ENCODE measurements around the gene SIRT1.

GRCh38 chr10:67884842-67885670 lies 600 bp downstream of the SIRT1 start:
- TF ChIP-seq, protein P1, sequence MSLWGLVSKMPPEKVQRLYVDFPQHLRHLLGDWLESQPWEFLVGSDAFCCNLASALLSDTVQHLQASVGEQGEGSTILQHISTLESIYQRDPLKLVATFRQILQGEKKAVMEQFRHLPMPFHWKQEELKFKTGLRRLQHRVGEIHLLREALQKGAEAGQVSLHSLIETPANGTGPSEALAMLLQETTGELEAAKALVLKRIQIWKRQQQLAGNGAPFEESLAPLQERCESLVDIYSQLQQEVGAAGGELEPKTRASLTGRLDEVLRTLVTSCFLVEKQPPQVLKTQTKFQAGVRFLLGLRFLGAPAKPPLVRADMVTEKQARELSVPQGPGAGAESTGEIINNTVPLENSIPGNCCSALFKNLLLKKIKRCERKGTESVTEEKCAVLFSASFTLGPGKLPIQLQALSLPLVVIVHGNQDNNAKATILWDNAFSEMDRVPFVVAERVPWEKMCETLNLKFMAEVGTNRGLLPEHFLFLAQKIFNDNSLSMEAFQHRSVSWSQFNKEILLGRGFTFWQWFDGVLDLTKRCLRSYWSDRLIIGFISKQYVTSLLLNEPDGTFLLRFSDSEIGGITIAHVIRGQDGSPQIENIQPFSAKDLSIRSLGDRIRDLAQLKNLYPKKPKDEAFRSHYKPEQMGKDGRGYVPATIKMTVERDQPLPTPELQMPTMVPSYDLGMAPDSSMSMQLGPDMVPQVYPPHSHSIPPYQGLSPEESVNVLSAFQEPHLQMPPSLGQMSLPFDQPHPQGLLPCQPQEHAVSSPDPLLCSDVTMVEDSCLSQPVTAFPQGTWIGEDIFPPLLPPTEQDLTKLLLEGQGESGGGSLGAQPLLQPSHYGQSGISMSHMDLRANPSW (CRISPR knock-in tag; conservative IDR thresholded peaks at IDR 0.05; ENCODE audit: low read depth) = no peak
- TF ChIP-seq, protein P2, sequence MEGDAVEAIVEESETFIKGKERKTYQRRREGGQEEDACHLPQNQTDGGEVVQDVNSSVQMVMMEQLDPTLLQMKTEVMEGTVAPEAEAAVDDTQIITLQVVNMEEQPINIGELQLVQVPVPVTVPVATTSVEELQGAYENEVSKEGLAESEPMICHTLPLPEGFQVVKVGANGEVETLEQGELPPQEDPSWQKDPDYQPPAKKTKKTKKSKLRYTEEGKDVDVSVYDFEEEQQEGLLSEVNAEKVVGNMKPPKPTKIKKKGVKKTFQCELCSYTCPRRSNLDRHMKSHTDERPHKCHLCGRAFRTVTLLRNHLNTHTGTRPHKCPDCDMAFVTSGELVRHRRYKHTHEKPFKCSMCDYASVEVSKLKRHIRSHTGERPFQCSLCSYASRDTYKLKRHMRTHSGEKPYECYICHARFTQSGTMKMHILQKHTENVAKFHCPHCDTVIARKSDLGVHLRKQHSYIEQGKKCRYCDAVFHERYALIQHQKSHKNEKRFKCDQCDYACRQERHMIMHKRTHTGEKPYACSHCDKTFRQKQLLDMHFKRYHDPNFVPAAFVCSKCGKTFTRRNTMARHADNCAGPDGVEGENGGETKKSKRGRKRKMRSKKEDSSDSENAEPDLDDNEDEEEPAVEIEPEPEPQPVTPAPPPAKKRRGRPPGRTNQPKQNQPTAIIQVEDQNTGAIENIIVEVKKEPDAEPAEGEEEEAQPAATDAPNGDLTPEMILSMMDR (IDR thresholded peaks at IDR 0.05) = no peak
- no peak for TF ChIP-seq ATF1 (CRISPR knock-in tag; IDR thresholded peaks at IDR 0.05)

All from WTC11 (cell line).